Measurements from ENCODE around the gene CALN1.

The CALN1 gene

GRCh38 chr7:72446131-72446530, 34.0 kb upstream of the CALN1 start:
- Histone ChIP-seq H2AFZ (ENCODE audit: low read depth, low read length) (no peak overlapping the region), H3K4me2 (ENCODE audit: low read length) (no peak overlapping the region), H3K27ac (ENCODE audit: low read length) (no peak overlapping the region), H3K9ac (ENCODE audit: low read length) (no peak overlapping the region), H3K9me3 (ENCODE audit: insufficient read depth, low read length) (no peaks in the 10 kb centered on the region), H3K4me3 (ENCODE audit: low read length) (no peak overlapping the region), H3K36me3 (replicated peaks; ENCODE audit: low read depth, low read length) (no peaks in the 10 kb centered on the region), H3K27me3 (ENCODE audit: low read depth, low read length) (no peaks in the 10 kb centered on the region), H4K20me1 (ENCODE audit: insufficient read depth, low read length) (no peaks in the 10 kb centered on the region), H3K4me1 (ENCODE audit: low read length) (no peaks in the 10 kb centered on the region), H3K79me2 (ENCODE audit: low read length) (no peaks in the 10 kb centered on the region)
- TF ChIP-seq EZH2phosphoT487 (IDR thresholded peaks at IDR 0.05; ENCODE audit: low read depth) (no peak), CTCF (IDR thresholded peaks at IDR 0.05; ENCODE audit: low read depth, low read length) (no peak)

GRCh38 chr7:72445580-72445979, 33.4 kb upstream of the CALN1 start:
- H3K36me3 ChIP-seq (replicated peaks; ENCODE audit: low read depth, low read length) = no peaks in the 10 kb centered on the region
- no peaks in the 10 kb centered on the region for H3K9me3 ChIP-seq (ENCODE audit: insufficient read depth, low read length)
- no peak overlapping the region for H3K4me3 ChIP-seq (ENCODE audit: low read length)
- no peak overlapping the region for H3K27ac ChIP-seq (ENCODE audit: low read length)
- no peak overlapping the region for H3K9ac ChIP-seq (ENCODE audit: low read length)
- no peak for TF ChIP-seq CTCF (IDR thresholded peaks at IDR 0.05; ENCODE audit: low read depth, low read length)
- TF ChIP-seq EZH2phosphoT487 (IDR thresholded peaks at IDR 0.05; ENCODE audit: low read depth) = no peak
- H3K27me3 ChIP-seq (ENCODE audit: low read depth, low read length) = no peaks in the 10 kb centered on the region
- H2AFZ ChIP-seq (ENCODE audit: low read depth, low read length) = no peak overlapping the region
- H4K20me1 ChIP-seq (ENCODE audit: insufficient read depth, low read length) = no peaks in the 10 kb centered on the region
- no peaks in the 10 kb centered on the region for H3K4me1 ChIP-seq (ENCODE audit: low read length)
- no peaks in the 10 kb centered on the region for H3K79me2 ChIP-seq (ENCODE audit: low read length)
- no peak overlapping the region for H3K4me2 ChIP-seq (ENCODE audit: low read length)

- no peak for TF ChIP-seq EZH2phosphoT487 (IDR thresholded peaks at IDR 0.05; ENCODE audit: low read depth)
- no peak for TF ChIP-seq CTCF (IDR thresholded peaks at IDR 0.05; ENCODE audit: low read depth, low read length)
- Histone ChIP-seq H3K27ac (ENCODE audit: low read length) (no peak overlapping the region), H3K4me2 (ENCODE audit: low read length) (no peak overlapping the region), H3K27me3 (ENCODE audit: low read depth, low read length) (no peaks in the 10 kb centered on the region), H2AFZ (ENCODE audit: low read depth, low read length) (no peak overlapping the region), H3K36me3 (replicated peaks; ENCODE audit: low read depth, low read length) (no peaks in the 10 kb centered on the region), H3K9ac (ENCODE audit: low read length) (no peak overlapping the region), H3K79me2 (ENCODE audit: low read length) (no peaks in the 10 kb centered on the region), H4K20me1 (ENCODE audit: insufficient read depth, low read length) (no peaks in the 10 kb centered on the region), H3K9me3 (ENCODE audit: insufficient read depth, low read length) (no peaks in the 10 kb centered on the region), H3K4me3 (ENCODE audit: low read length) (no peak overlapping the region), H3K4me1 (ENCODE audit: low read length) (no peaks in the 10 kb centered on the region)
These were observed 32.9 kb upstream of the CALN1 start for GRCh38 chr7:72445075-72445474.

GRCh38 chr7:72444026-72444776, 32.1 kb upstream of the CALN1 start:
- H2AFZ ChIP-seq (ENCODE audit: low read depth, low read length) = no peak overlapping the region
- TF ChIP-seq CTCF (IDR thresholded peaks at IDR 0.05; ENCODE audit: low read depth, low read length) = no peak
- TF ChIP-seq EZH2phosphoT487 (IDR thresholded peaks at IDR 0.05; ENCODE audit: low read depth) = no peak
- no peak overlapping the region for H3K27ac ChIP-seq (ENCODE audit: low read length)
- no peak overlapping the region for H3K9ac ChIP-seq (ENCODE audit: low read length)
- H3K9me3 ChIP-seq (ENCODE audit: insufficient read depth, low read length) = no peaks in the 10 kb centered on the region
- no peaks in the 10 kb centered on the region for H3K27me3 ChIP-seq (ENCODE audit: low read depth, low read length)
- H3K4me3 ChIP-seq (ENCODE audit: low read length) = no peak overlapping the region
- no peaks in the 10 kb centered on the region for H3K36me3 ChIP-seq (replicated peaks; ENCODE audit: low read depth, low read length)
- H3K4me1 ChIP-seq (ENCODE audit: low read length) = no peaks in the 10 kb centered on the region
- H3K79me2 ChIP-seq (ENCODE audit: low read length) = no peaks in the 10 kb centered on the region
- H4K20me1 ChIP-seq (ENCODE audit: insufficient read depth, low read length) = no peaks in the 10 kb centered on the region
- no peak overlapping the region for H3K4me2 ChIP-seq (ENCODE audit: low read length)
